Dendritic cell treated with granulocyte-macrophage colony-stimulating factor and Interleukin-4, amounts not matched to agents 40 ng/mL and 50 ng/mL, for 4 days (primary cell): ENCODE results near the gene ELF2.
"Not testable (repeated sequence)": the region's sequence is repeated elsewhere in the genome, so short reads cannot be mapped to it uniquely, and the experiment has no call there.

Experiments
- H3K27ac Mint-ChIP-seq: one replicate; pipeline ENCODE4 v1.8.0; 2022; ENCODE audit warnings: mild to moderate bottlenecking, mixed read lengths
- H3K27me3 Mint-ChIP-seq: one replicate; pipeline ENCODE4 v1.8.0; 2022; ENCODE audit warnings: mild to moderate bottlenecking, mixed read lengths
- H3K36me3 Mint-ChIP-seq: one replicate; pipeline ENCODE4 v1.8.0; 2022; ENCODE audit warnings: low read depth, mixed read lengths
- H3K4me1 Mint-ChIP-seq: one replicate; pipeline ENCODE4 v1.8.0; 2022; ENCODE audit warnings: low read depth, mixed read lengths
- H3K4me3 Mint-ChIP-seq: one replicate; pipeline ENCODE4 v1.8.0; 2022; ENCODE audit warnings: mild to moderate bottlenecking, moderate library complexity, mixed read lengths
- H3K9me3 Mint-ChIP-seq: one replicate; pipeline ENCODE4 v1.8.0; 2022; ENCODE audit warnings: mixed read lengths
- intact Hi-C: fragments of 100-400 bp; cut with micrococcal nuclease; formaldehyde crosslinking; loops from one replicate; pipeline ENCODE4 v1.15.0; 2022

Gene ELF2

DNA sequence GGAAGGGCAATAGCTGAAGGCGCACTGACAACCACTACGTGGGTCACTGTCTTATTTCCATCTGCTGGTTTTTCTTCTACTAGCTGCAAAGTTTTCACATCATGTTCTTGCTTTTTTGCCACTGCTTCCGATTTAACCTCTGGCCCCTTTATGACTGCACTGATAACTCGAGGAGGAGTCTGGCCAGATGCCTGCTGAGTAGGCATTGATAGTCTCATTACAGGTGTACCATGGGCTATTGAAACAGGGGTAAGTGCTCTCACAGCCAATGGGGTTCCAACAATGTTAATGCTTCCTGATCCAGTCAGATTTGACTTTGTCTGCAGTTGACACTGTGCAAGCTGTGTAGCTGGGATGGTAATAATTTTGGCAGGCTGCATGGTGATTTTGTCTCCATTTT lies 118.0 kb downstream of the ELF2 start:
- not testable (repeated sequence) for H3K4me3 Mint-ChIP-seq
- peaks cover 87% of the 10 kb centered on the region for H3K36me3 Mint-ChIP-seq

GRCh38 chr4:139054791-139055505 lies 122.1 kb downstream of the ELF2 start:
- H3K27me3 Mint-ChIP-seq: no peaks in the 10 kb centered on the region
- no peaks in the 10 kb centered on the region for H3K9me3 Mint-ChIP-seq
- peaks cover 84% of the 10 kb centered on the region for H3K36me3 Mint-ChIP-seq
- no peak overlapping the region for H3K4me3 Mint-ChIP-seq
- H3K27ac Mint-ChIP-seq: peak overlapping the region; percentile 1
- H3K4me1 Mint-ChIP-seq: peaks cover 11% of the 10 kb centered on the region
- intact Hi-C loops: no loop called here

More for the DNA sequence above, 118.0 kb downstream of the ELF2 start:
- peaks cover 11% of the 10 kb centered on the region for H3K4me1 Mint-ChIP-seq
- H3K9me3 Mint-ChIP-seq, intact Hi-C loops, H3K27me3 Mint-ChIP-seq, H3K27ac Mint-ChIP-seq: not testable (repeated sequence)

DNA sequence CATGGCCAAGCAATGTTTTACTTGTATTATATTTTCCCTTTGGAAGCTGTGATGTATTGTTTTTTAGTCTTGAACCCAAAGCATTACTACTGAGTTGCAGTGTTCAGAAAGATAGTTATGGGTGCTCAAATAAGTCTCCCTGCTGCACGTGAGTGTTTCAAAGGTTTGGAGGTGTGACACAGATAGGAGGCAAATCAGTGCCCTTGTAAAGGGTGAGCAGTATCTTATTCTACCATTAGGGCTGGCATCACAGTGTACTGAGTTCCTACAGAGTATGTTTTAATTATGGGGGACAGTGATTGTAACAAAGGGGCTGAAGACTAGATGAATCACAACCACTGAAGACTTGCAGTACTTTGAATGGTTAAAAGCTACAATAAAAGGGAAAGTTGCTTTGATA lies 123.1 kb downstream of the ELF2 start:
- H3K4me3 Mint-ChIP-seq: no peak overlapping the region
- intact Hi-C loops: no loop called here
- no peaks in the 10 kb centered on the region for H3K27me3 Mint-ChIP-seq
- no peaks in the 10 kb centered on the region for H3K9me3 Mint-ChIP-seq
- no peak overlapping the region for H3K27ac Mint-ChIP-seq
- H3K36me3 Mint-ChIP-seq: peaks cover 84% of the 10 kb centered on the region
- H3K4me1 Mint-ChIP-seq: peaks cover 11% of the 10 kb centered on the region

DNA sequence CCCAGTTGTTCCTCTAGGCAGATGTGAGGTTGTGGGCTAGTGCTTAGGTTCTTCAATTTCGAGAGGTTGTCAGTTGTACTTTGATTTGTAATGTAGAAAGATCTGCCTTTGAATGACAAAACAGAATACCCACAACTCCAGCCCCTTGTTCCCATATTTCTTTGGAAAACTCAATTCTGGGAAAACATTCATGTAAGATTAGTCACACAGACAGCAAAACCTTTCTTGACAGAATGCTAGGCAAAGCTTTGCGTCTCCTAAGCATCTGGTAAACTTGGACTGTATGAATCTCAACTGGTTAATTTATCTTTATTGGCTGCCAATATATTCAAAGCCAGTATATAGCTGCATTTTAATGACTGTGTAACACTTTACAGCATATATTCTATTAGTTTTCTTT lies 126.6 kb downstream of the ELF2 start:
- H3K27ac Mint-ChIP-seq: no peak overlapping the region
- peaks cover 87% of the 10 kb centered on the region for H3K36me3 Mint-ChIP-seq
- H3K4me1 Mint-ChIP-seq: peaks cover 13% of the 10 kb centered on the region
- intact Hi-C loops: no loop called here
- H3K9me3 Mint-ChIP-seq: no peaks in the 10 kb centered on the region
- H3K4me3 Mint-ChIP-seq: no peak overlapping the region
- no peaks in the 10 kb centered on the region for H3K27me3 Mint-ChIP-seq

GRCh38 chr4:139048026-139048425 lies 129.0 kb downstream of the ELF2 start:
- peaks cover 84% of the 10 kb centered on the region for H3K36me3 Mint-ChIP-seq
- no peak overlapping the region for H3K27ac Mint-ChIP-seq
- peaks cover 7% of the 10 kb centered on the region for H3K4me1 Mint-ChIP-seq
- intact Hi-C loops: no loop called here
- no peaks in the 10 kb centered on the region for H3K27me3 Mint-ChIP-seq
- no peaks in the 10 kb centered on the region for H3K9me3 Mint-ChIP-seq
- no peak overlapping the region for H3K4me3 Mint-ChIP-seq

DNA sequence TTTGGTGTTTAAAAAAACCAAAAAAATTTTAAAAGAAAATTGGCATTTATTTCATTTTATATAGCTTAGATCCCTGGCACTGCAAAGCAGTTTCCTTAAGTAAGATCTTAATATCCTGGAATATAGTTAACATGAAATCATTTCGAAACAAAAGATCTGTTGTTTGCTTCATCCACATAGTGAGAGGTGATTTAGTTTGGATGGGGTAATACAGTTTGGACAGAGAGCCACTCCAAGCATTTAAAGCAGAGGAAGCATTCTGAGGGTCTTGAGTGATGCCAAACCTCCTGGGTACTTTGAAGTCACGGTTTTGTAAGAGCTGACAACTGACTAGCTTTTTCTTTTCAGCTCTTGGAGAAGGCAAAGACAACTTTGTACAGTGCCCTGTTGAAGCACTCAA lies 132.7 kb downstream of the ELF2 start:
- peaks cover 7% of the 10 kb centered on the region for H3K4me1 Mint-ChIP-seq
- H3K9me3 Mint-ChIP-seq: no peaks in the 10 kb centered on the region
- no peak overlapping the region for H3K4me3 Mint-ChIP-seq
- H3K27me3 Mint-ChIP-seq: no peaks in the 10 kb centered on the region
- intact Hi-C loops: loop anchor here (5.0 kb wide), 1 partner anchor 33 kb away; no protein-coding TSS in a partner anchor
- no peak overlapping the region for H3K27ac Mint-ChIP-seq
- H3K36me3 Mint-ChIP-seq: peaks cover 79% of the 10 kb centered on the region

- intact Hi-C loops: loop anchor here (5.0 kb wide), 1 partner anchor 34 kb away; no protein-coding TSS in a partner anchor
- peaks cover 72% of the 10 kb centered on the region for H3K36me3 Mint-ChIP-seq
- H3K27ac Mint-ChIP-seq: no peak overlapping the region
- no peaks in the 10 kb centered on the region for H3K9me3 Mint-ChIP-seq
- H3K27me3 Mint-ChIP-seq: no peaks in the 10 kb centered on the region
- no peaks in the 10 kb centered on the region for H3K4me1 Mint-ChIP-seq
- H3K4me3 Mint-ChIP-seq: no peak overlapping the region
Observed at GRCh38 chr4:139042981-139043460, 134.0 kb downstream of the ELF2 start.

GRCh38 chr4:139038874-139039443 lies 138.1 kb downstream of the ELF2 start:
- H3K4me1 Mint-ChIP-seq: peaks cover 21% of the 10 kb centered on the region
- no peaks in the 10 kb centered on the region for H3K27me3 Mint-ChIP-seq
- no peak overlapping the region for H3K27ac Mint-ChIP-seq
- H3K4me3 Mint-ChIP-seq: no peak overlapping the region
- H3K36me3 Mint-ChIP-seq: peaks cover 61% of the 10 kb centered on the region
- intact Hi-C loops: loop anchor here (10.0 kb wide), 1 partner anchor 136 kb away; the partner anchor contains the start of gene ELF2
- no peaks in the 10 kb centered on the region for H3K9me3 Mint-ChIP-seq

GRCh38 chr4:139036885-139037284 lies 140.1 kb downstream of the ELF2 start:
- Mint-ChIP-seq H3K4me1 (peaks cover 31% of the 10 kb centered on the region), H3K36me3 (peaks cover 44% of the 10 kb centered on the region), H3K27ac (no peak overlapping the region), H3K27me3 (no peaks in the 10 kb centered on the region), H3K4me3 (no peak overlapping the region), H3K9me3 (no peaks in the 10 kb centered on the region)
- intact Hi-C loops: loop anchor here (10.0 kb wide), 1 partner anchor 138 kb away; the partner anchor contains the start of gene ELF2

DNA sequence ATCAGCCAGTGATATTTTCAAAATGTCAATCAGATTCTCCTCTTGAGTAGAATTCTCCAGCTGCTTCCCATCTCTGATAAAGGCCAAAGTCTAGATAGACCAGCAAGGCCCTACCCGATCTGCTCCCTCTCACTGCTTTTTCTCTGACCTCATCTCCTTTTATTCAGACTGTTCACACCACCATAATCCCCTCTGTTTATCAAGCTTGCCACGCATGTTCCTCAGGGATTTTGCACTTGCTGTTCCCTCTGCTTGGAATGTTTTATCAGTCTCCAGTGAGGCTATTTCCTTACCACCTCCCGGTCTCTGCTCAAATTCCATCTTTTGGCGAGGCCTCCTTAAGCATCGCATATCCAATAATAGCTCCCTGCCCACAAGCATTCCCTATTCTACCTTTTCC lies 141.4 kb downstream of the ELF2 start:
- intact Hi-C loops: loop anchor here (10.0 kb wide), 1 partner anchor 139 kb away; the partner anchor contains the start of gene ELF2
- Mint-ChIP-seq H3K27ac (no peak overlapping the region), H3K4me3 (no peak overlapping the region)

DNA sequence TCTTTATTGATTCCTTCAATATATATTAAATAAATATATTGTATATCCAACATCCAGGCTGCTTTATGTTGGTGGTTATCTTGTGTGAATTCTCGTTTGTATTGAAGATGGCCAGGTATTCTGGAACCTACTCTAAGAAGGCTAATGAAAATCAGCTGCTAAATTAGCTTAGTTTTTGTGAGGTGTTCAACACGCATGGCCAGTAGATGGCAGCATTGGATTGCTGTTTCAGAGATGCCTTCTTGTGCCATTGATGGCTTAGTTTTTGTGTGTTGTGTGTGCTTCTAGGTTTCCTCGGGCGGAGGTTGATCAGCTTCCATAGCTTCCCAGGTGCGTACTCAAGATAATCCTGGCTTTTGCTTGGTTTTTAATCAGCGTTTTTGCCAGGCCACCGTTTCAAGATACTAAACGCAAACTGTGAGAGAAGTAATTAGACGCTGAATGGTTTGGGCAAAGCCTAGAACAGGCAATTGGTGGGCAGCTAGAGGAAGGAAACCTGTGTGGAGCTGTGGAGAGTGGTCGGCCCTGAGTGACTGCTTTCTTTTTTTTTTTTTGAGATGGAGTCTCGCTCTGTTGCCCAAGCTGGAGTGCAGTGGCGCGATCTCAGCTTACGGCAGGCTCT lies 146.3 kb downstream of the ELF2 start:
- intact Hi-C loops: loop anchor here (5.0 to 10.0 kb wide), 2 partner anchors 144 to 267 kb away; partner anchors contain the start of gene ELF2
- Mint-ChIP-seq H3K27me3 (no peaks in the 10 kb centered on the region), H3K27ac (no peak overlapping the region), H3K9me3 (no peaks in the 10 kb centered on the region), H3K4me1 (peaks cover 52% of the 10 kb centered on the region), H3K4me3 (no peak overlapping the region), H3K36me3 (peaks cover 34% of the 10 kb centered on the region)

More for the DNA sequence above, 141.4 kb downstream of the ELF2 start:
- H3K4me1 Mint-ChIP-seq: peaks cover 43% of the 10 kb centered on the region
- no peaks in the 10 kb centered on the region for H3K9me3 Mint-ChIP-seq
- peaks cover 54% of the 10 kb centered on the region for H3K36me3 Mint-ChIP-seq
- H3K27me3 Mint-ChIP-seq: no peaks in the 10 kb centered on the region

- H3K27ac Mint-ChIP-seq, H3K4me3 Mint-ChIP-seq, H3K27me3 Mint-ChIP-seq, H3K9me3 Mint-ChIP-seq: not testable (repeated sequence)
- Mint-ChIP-seq H3K36me3 (peaks cover 38% of the 10 kb centered on the region), H3K4me1 (peaks cover 49% of the 10 kb centered on the region)
- intact Hi-C loops: loop anchor here (5.0 to 10.0 kb wide), 2 partner anchors 145 to 267 kb away; partner anchors contain the start of gene ELF2
Observed at GRCh38 chr4:139029866-139030363, 147.1 kb downstream of the ELF2 start.

DNA sequence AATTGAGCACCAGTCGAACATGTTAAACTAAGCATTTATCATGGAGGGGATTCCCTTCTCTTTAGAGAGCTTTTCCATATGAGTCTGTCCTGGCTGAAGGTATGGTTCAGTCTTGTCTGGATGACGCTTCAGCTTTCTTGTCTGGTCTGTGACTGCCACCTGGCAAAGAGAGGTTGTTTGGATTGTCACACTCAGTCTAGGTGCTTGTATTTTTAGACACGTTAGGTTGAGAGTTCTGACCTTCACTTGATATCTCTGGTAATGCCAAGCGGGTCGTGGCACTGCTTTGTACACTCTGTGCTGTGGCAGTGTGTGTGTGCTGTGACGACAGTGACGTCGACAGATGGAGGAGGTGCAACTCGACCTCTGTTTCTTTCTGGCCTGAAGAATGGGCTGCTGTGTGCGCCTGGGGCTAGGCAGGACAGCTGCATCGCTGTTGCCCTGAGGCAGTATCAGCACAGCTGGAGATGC lies 148.8 kb downstream of the ELF2 start:
- Mint-ChIP-seq H3K27ac (peak overlapping the region; percentile 24), H3K4me1 (peaks cover 33% of the 10 kb centered on the region), H3K27me3 (no peaks in the 10 kb centered on the region), H3K4me3 (no peak overlapping the region), H3K9me3 (no peaks in the 10 kb centered on the region), H3K36me3 (peaks cover 39% of the 10 kb centered on the region)
- intact Hi-C loops: no loop called here

DNA sequence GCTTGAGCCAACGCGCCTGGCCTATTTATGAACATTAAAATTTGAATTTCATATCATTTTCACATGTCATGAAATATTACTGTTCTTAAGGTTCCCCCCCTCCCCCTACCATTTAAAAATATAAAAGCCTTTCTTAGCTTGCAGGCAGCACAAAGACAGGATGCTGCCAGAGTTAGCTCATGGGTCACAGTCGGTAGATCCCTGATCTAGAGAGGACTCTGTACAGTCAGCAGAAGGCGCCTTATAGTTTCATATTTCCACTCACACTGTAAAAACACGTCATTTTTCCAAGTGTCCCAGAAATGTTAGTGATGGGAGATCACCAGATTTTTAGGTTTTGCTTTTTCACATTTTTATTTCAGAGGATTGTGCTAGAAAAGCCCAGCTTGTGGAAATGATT lies 149.2 kb downstream of the ELF2 start:
- Mint-ChIP-seq H3K4me1 (peaks cover 32% of the 10 kb centered on the region), H3K27ac (no peak overlapping the region), H3K4me3 (no peak overlapping the region), H3K27me3 (no peaks in the 10 kb centered on the region), H3K9me3 (no peaks in the 10 kb centered on the region), H3K36me3 (peaks cover 39% of the 10 kb centered on the region)
- intact Hi-C loops: no loop called here
